PC-9 (cell line): Measurements from ENCODE around the gene FBXL15. TPM values are rescaled to one million over a fixed set of nuclear protein-coding genes. Genes with fewer than 3 reads are reported as not detected.
A peak's percentile ranks its signal among the peaks of the same experiment; 100 is the strongest.

Experiments
- BruUV-seq: library from RNA; stranded (reverse); fragments of 400-500 nt; replicated peaks from 2 replicates; lab custom pipeline; 2021; lab: Mats Ljungman, UMichigan
- CTCF ChIA-PET: fragments of 300-600 bp; sonication (Branson Sonifier 250); formaldehyde crosslinking; loops from one replicate; lab custom pipeline; 2022; ENCODE audit warnings: antibody characterized with exemption; lab: Charles Lee
- POLR2A ChIA-PET: fragments of 300-600 bp; sonication (Branson Sonifier 250); formaldehyde crosslinking; loops from one replicate; lab custom pipeline; 2022; ENCODE audit warnings: antibody characterized with exemption; ENCODE audit not compliant: unreplicated experiment; lab: Charles Lee
- DNase-seq, 2 experiments: peaks; one replicate each; pipeline versions ENCODE4 v3.0.0 to v3.0.0-alpha.2; 2015 to 2022; ENCODE audit warnings: mixed read lengths in 1 of 2
- H2AFZ ChIP-seq: fragments of 200-600 bp; sonication (generic); 2 replicates; pipeline ENCODE4 v1.8.1; 2017; ENCODE audit warnings: antibody characterized with exemption
- H3F3A ChIP-seq: fragments of 200-600 bp; sonication (generic); 2 replicates; pipeline ENCODE4 v1.8.1; 2017; ENCODE audit warnings: antibody characterized with exemption, mild to moderate bottlenecking, low read depth; ENCODE audit not compliant: insufficient read depth
- H3K27ac ChIP-seq: fragments of 200-600 bp; sonication (generic); 2 replicates; pipeline ENCODE4 v1.6.1; 2016; ENCODE audit warnings: mixed run types
- H3K27me3 ChIP-seq: fragments of 200-600 bp; sonication (generic); 2 replicates; pipeline ENCODE4 v1.6.1; 2016; ENCODE audit warnings: low read depth, mixed run types; ENCODE audit not compliant: insufficient read depth
- H3K36me3 ChIP-seq: fragments of 200-600 bp; sonication (generic); 2 replicates; pipeline ENCODE4 v1.6.1; 2016; ENCODE audit warnings: low read depth, mixed run types
- H3K4me1 ChIP-seq: fragments of 200-600 bp; sonication (generic); replicated peaks from 2 replicates; pipeline ENCODE4 v1.6.1; 2016; ENCODE audit warnings: mixed run types; ENCODE audit not compliant: insufficient read depth
- H3K4me2 ChIP-seq: fragments of 200-600 bp; sonication (generic); 2 replicates; pipeline ENCODE4 v1.6.1; 2017; ENCODE audit warnings: mixed run types
- H3K4me3 ChIP-seq: fragments of 200-600 bp; sonication (generic); 2 replicates; pipeline ENCODE4 v1.6.1; 2016; ENCODE audit warnings: mixed run types
- H3K79me2 ChIP-seq: fragments of 200-600 bp; sonication (generic); 2 replicates; pipeline ENCODE4 v1.6.1; 2017; ENCODE audit warnings: low read depth, mixed run types
- H3K9me2 ChIP-seq: fragments of 200-600 bp; sonication (generic); 2 replicates; pipeline ENCODE4 v1.8.1; 2017; ENCODE audit warnings: mild to moderate bottlenecking; ENCODE audit not compliant: insufficient read depth
- H3K9me3 ChIP-seq: fragments of 200-600 bp; sonication (generic); 2 replicates; pipeline ENCODE4 v1.8.1; 2016; ENCODE audit warnings: low read depth; ENCODE audit not compliant: insufficient read depth
- H4K20me1 ChIP-seq: fragments of 200-600 bp; sonication (generic); 2 replicates; pipeline ENCODE4 v1.8.1; 2017; ENCODE audit not compliant: insufficient read depth
- CTCF ChIP-seq: fragments of 200-600 bp; sonication (generic); conservative IDR thresholded peaks from 2 replicates; pipeline ENCODE4 v1.6.1; 2017; ENCODE audit warnings: mixed run types, antibody characterized with exemption, mild to moderate bottlenecking, moderate library complexity
- EZH2 ChIP-seq: fragments of 200-600 bp; sonication (generic); IDR thresholded peaks from 2 replicates; pipeline ENCODE4 v1.8.0; 2017; ENCODE audit warnings: antibody characterized with exemption, low read depth
- intact Hi-C: fragments of 100-400 bp; cut with micrococcal nuclease; formaldehyde crosslinking; loops from one replicate; pipeline ENCODE4 v1.10.0; 2022; ENCODE audit not compliant: unreplicated experiment
- total RNA-seq: library from RNA; stranded (reverse); gene quantifications from 2 replicates; pipeline ENCODE4 v1.2.3, GENCODE V29; 2021

The FBXL15 gene
- total RNA-seq, 1 experiment from 2014 or later, result 6.2 TPM

DNA sequence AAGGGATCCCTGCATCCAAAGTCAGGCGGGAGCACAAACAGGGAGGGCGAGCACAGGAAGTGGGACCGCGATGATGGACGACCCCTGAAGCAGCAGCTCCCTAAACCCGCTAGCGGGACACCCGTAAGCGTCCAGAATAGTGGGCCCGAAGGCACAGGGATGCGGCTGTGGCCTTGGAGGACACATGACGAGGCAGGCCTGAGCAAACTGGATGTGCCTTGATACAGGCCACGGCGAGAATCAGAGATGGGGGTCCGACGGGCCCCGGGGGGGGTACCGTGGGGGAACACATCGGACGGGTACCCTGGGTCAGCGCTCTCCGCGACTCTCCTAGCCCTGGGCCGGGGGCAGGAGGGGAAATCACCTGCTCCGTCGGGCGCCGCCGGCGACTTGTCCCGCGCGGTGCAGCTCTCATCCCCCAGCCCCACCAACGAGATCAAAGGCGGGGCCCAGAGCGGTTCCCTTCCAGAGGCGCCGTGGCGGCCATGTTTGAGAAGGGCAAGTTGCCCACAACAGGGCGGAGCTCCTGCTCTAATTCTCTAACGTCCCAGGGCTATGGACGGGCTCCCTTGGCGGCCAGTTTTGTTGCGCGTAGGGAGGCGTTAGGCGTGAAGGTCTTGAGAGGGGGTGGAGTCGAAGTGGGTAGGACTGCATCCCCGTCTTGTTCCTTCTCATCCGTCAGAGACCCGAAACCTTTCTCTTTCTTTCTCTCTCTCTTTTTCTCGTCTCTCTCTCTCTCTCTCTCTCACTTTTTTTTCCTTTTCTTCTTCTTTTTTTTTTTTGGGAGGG lies 11.7 kb downstream of the FBXL15 start, which contains the start of gene CUEDC2:
Gene CUEDC2, minus strand, starts transcription at position 413 of the 789 bp plus-strand sequence. CDS start 7,386 bp downstream, outside the sequence.
- ChIA-PET CTCF (interaction anchor here (0.6 to 1.2 kb wide), 3 partner anchors 8 to 55 kb away, joined by 3 to 5 read pairs (median 3); no protein-coding TSS in a partner anchor), POLR2A (interaction anchor here (0.6 to 0.7 kb wide), 3 partner anchors 66 to 443 kb away, joined by 3 to 16 read pairs (median 6); no protein-coding TSS in a partner anchor)
- Histone ChIP-seq H3K9me2 (no peaks in the 10 kb centered on the region), H3K4me1 (no peaks in the 10 kb centered on the region), H3K79me2 (peaks cover 6% of the 10 kb centered on the region; the same call in 1 of the 2 replicates), H3F3A (no peaks in the 10 kb centered on the region), H3K27ac (no peak within 1 kb of the TSS), H4K20me1 (no peaks in the 10 kb centered on the region), H3K9me3 (no peaks in the 10 kb centered on the region), H3K4me2 (peak within 1 kb of the TSS; percentile 94), H2AFZ (peak within 1 kb of the TSS; percentile 86), H3K36me3 (no peaks in the 10 kb centered on the region), H3K27me3 (no peaks in the 10 kb centered on the region), H3K4me3 (peak within 1 kb of the TSS; percentile 86)
- TF ChIP-seq EZH2, result no peak
- no peak for TF ChIP-seq CTCF
- intact Hi-C loops, result no loop called here
- TSS peak; percentile 65 for BruUV-seq
- peak; percentile 82 to 94 for DNase-seq

- H3K36me3 ChIP-seq, result no peaks in the 10 kb centered on the region
- H3K79me2 ChIP-seq, result peaks cover 6% of the 10 kb centered on the region; the same call in 1 of the 2 replicates
- H3K4me1 ChIP-seq, result no peaks in the 10 kb centered on the region
- no peak for DNase-seq
- H3F3A ChIP-seq, result no peaks in the 10 kb centered on the region
- H3K4me2 ChIP-seq, result no peak overlapping the region; the same call in 1 of the 2 replicates
- no peak overlapping the region for H3K4me3 ChIP-seq
- H4K20me1 ChIP-seq, result no peaks in the 10 kb centered on the region
- H2AFZ ChIP-seq, result no peak overlapping the region
- POLR2A ChIA-PET, result no interaction called here
- no peaks in the 10 kb centered on the region for H3K9me2 ChIP-seq
- intact Hi-C loops, result no loop called here
- no peaks in the 10 kb centered on the region for H3K9me3 ChIP-seq
- TF ChIP-seq CTCF, result no peak
- H3K27me3 ChIP-seq, result no peaks in the 10 kb centered on the region
- no peak overlapping the region for H3K27ac ChIP-seq
- CTCF ChIA-PET, result no interaction called here
- no TSS peak for BruUV-seq
Measured at GRCh38 chr10:102433619-102434046, 13.0 kb downstream of the FBXL15 start.

GRCh38 chr10:102434394-102435132 lies 13.9 kb downstream of the FBXL15 start:
- DNase-seq, result no peak
- no peaks in the 10 kb centered on the region for H3K9me3 ChIP-seq
- CTCF ChIA-PET, result no interaction called here
- no peak overlapping the region for H3K4me2 ChIP-seq
- no peak overlapping the region for H2AFZ ChIP-seq
- no peaks in the 10 kb centered on the region for H4K20me1 ChIP-seq
- no TSS peak for BruUV-seq
- no peak overlapping the region for H3K27ac ChIP-seq
- peaks cover 6% of the 10 kb centered on the region; the same call in 1 of the 2 replicates for H3K79me2 ChIP-seq
- no peaks in the 10 kb centered on the region for H3K36me3 ChIP-seq
- no peaks in the 10 kb centered on the region for H3K27me3 ChIP-seq
- POLR2A ChIA-PET, result no interaction called here
- intact Hi-C loops, result no loop called here
- no peaks in the 10 kb centered on the region for H3K9me2 ChIP-seq
- TF ChIP-seq CTCF (no peak), EZH2 (no peak)
- no peak overlapping the region for H3K4me3 ChIP-seq
- no peaks in the 10 kb centered on the region for H3F3A ChIP-seq
- no peaks in the 10 kb centered on the region for H3K4me1 ChIP-seq
